GM23338 (cell line): ENCODE results near the gene CACNA2D3. TPM values are rescaled to one million over a fixed set of nuclear protein-coding genes. Genes with fewer than 3 reads are reported as not detected.

ENCODE experiments used
- ATAC-seq: fragments of 200-7000 bp; cut with Tn5 transposase; 3 replicates; pipeline ENCODE4 v1.9.1; 2020
- DNase-seq: peaks from one replicate; pipeline ENCODE4 v3.0.0-alpha.2; 2015; ENCODE audit warnings: low spot score
- H2AFZ ChIP-seq: fragments of 200-600 bp; sonication (generic); 2 replicates; pipeline ENCODE4 v1.8.0; 2016; ENCODE audit warnings: antibody characterized with exemption, mild to moderate bottlenecking, moderate library complexity
- H3F3A ChIP-seq: fragments of 200-600 bp; sonication (generic); replicated peaks from 2 replicates; pipeline ENCODE4 v1.8.0; 2017; ENCODE audit warnings: antibody characterized with exemption, mixed run types, low read depth
- H3K27ac ChIP-seq: fragments of 200-600 bp; sonication (generic); 2 replicates; pipeline ENCODE4 v1.6.1; 2016; ENCODE audit warnings: low read depth
- H3K27me3 ChIP-seq: fragments of 200-600 bp; sonication (generic); 2 replicates; pipeline ENCODE4 v1.8.0; 2016; ENCODE audit warnings: mild to moderate bottlenecking, mixed run types, moderate library complexity; ENCODE audit not compliant: insufficient read depth
- H3K36me3 ChIP-seq: fragments of 200-600 bp; sonication (generic); 2 replicates; pipeline ENCODE4 v1.8.0; 2016; ENCODE audit warnings: mild to moderate bottlenecking; ENCODE audit not compliant: insufficient read depth
- H3K4me1 ChIP-seq: fragments of 200-600 bp; sonication (generic); 2 replicates; pipeline ENCODE4 v1.8.0; 2016; ENCODE audit warnings: mild to moderate bottlenecking, moderate library complexity; ENCODE audit not compliant: insufficient read depth
- H3K4me2 ChIP-seq: fragments of 200-600 bp; sonication (generic); 2 replicates; pipeline ENCODE4 v1.7.1; 2017; ENCODE audit warnings: mixed run types
- H3K4me3 ChIP-seq: fragments of 200-600 bp; sonication (generic); 2 replicates; pipeline ENCODE4 v1.6.1; 2016; ENCODE audit warnings: mixed run types
- H3K79me2 ChIP-seq: fragments of 200-600 bp; sonication (generic); replicated peaks from 2 replicates; pipeline ENCODE4 v1.8.0; 2017; ENCODE audit warnings: mild to moderate bottlenecking; ENCODE audit not compliant: insufficient read depth
- H3K9me2 ChIP-seq: fragments of 200-600 bp; sonication (generic); 2 replicates; pipeline ENCODE4 v1.8.0; 2017; ENCODE audit not compliant: insufficient read depth
- H4K20me1 ChIP-seq: fragments of 200-600 bp; sonication (generic); replicated peaks from 2 replicates; pipeline ENCODE4 v1.8.0; 2017; ENCODE audit warnings: mild to moderate bottlenecking; ENCODE audit not compliant: insufficient read depth
- H3K27ac Mint-ChIP-seq: 2 replicates; pipeline ENCODE4 v1.8.0; 2020; ENCODE audit warnings: inconsistent platforms, mild to moderate bottlenecking, moderate library complexity, mixed read lengths
- H3K27me3 Mint-ChIP-seq: 3 replicates; pipeline ENCODE4 v1.8.0; 2022; ENCODE audit warnings: low read depth, mild to moderate bottlenecking, moderate library complexity, mixed read lengths, inconsistent platforms; ENCODE audit not compliant: insufficient read depth, poor library complexity
- H3K36me3 Mint-ChIP-seq: 3 replicates; pipeline ENCODE4 v1.8.0; 2021; ENCODE audit warnings: low read depth, mild to moderate bottlenecking, inconsistent platforms, moderate library complexity, mixed read lengths
- H3K4me1 Mint-ChIP-seq: 3 replicates; pipeline ENCODE4 v1.8.0; 2020; ENCODE audit warnings: mild to moderate bottlenecking, inconsistent platforms, mixed read lengths
- H3K4me3 Mint-ChIP-seq: 3 replicates; pipeline ENCODE4 v1.8.0; 2021; ENCODE audit warnings: moderate library complexity, mild to moderate bottlenecking, inconsistent platforms, mixed read lengths
- H3K9me3 Mint-ChIP-seq: 3 replicates; pipeline ENCODE4 v1.8.0; 2020; ENCODE audit warnings: moderate library complexity, mild to moderate bottlenecking, inconsistent platforms, mixed read lengths
- CREB1 ChIP-seq: fragments of 250-450 bp; sonication (Bioruptor Pico); IDR thresholded peaks from 2 replicates; pipeline ENCODE4 v1.5.0; 2020; ENCODE audit warnings: low read depth, mild to moderate bottlenecking, moderate library complexity
- EZH2 ChIP-seq: fragments of 200-600 bp; sonication (generic); IDR thresholded peaks from one replicate; pipeline ENCODE4 v1.8.0; 2017; ENCODE audit warnings: antibody characterized with exemption, mild to moderate bottlenecking, low read depth; ENCODE audit not compliant: unreplicated experiment
- JUNB ChIP-seq: IDR thresholded peaks from one replicate; pipeline ENCODE4 v1.6.1; 2016; ENCODE audit warnings: antibody characterized with exemption; ENCODE audit not compliant: unreplicated experiment
- NANOG ChIP-seq: IDR thresholded peaks from 2 replicates; pipeline ENCODE4 v1.6.1; 2016; ENCODE audit warnings: antibody characterized with exemption, borderline replicate concordance
- ZNF331 ChIP-seq: fragments of 250-450 bp; sonication (Bioruptor Pico); IDR thresholded peaks from 2 replicates; pipeline ENCODE4 v1.5.0; 2020; ENCODE audit warnings: low read depth, mild to moderate bottlenecking, moderate library complexity
- polyA plus RNA-seq: library from polyadenylated mRNA; unstranded; fragments of >200 nt; fragmentation: Nextera tagmentation; extraction: Ambion mirVana; gene quantifications from 2 replicates; pipeline ENCODE4 v1.2.1, GENCODE V29; 2016
- total RNA-seq: library from RNA; depleted of rRNA; stranded (reverse); fragments of >200 nt; shearing (Covaris generic); gene quantifications from 2 replicates; pipeline ENCODE4 v1.2.3, GENCODE V29; 2014
- TF ChIP-seq, protein P1 (sequence below): IDR thresholded peaks from one replicate; pipeline ENCODE4 v1.6.1; 2018; ENCODE audit warnings: antibody characterized with exemption; ENCODE audit not compliant: unreplicated experiment
- TF ChIP-seq, protein P2 (sequence below), 2 experiments: fragments of 200-600 bp in 1 of 2; sonication (generic) in 1 of 2; conservative IDR thresholded peaks; 2 replicates each; pipeline versions ENCODE4 v1.5.1 to v1.6.1; 2016 to 2017; ENCODE audit warnings: antibody characterized with exemption in 2 of 2, low read depth in 2 of 2, mild to moderate bottlenecking in 2 of 2, moderate library complexity in 1 of 2
- TF ChIP-seq, protein P3 (sequence below): IDR thresholded peaks from 2 replicates; pipeline ENCODE4 v1.6.1; 2016; ENCODE audit warnings: antibody characterized with exemption

CACNA2D3 gene
- total and polyA plus RNA-seq, 2 experiments from 2014 or later: 2.2 to 2.3 TPM

DNA sequence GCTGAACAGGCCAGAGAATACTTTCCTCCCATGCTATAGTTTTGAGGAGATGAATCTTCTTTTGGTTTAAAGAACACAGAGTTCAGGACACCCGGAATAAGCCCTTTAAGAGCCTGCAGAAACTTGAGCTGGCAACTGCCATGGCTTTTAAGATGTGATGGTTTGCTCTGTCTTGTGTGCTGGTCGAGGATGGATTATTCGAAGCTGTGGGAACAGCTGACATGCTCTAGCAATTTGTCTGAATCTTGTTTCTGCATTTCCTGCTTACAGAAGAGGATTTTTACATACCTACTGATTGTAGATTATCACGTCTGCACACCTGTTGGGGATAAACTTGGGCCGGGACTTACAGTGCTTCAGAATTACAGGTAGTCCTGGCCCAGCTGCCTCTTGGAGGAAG lies 408.6 kb downstream of the CACNA2D3 start (continued):
- TF ChIP-seq, protein P1, sequence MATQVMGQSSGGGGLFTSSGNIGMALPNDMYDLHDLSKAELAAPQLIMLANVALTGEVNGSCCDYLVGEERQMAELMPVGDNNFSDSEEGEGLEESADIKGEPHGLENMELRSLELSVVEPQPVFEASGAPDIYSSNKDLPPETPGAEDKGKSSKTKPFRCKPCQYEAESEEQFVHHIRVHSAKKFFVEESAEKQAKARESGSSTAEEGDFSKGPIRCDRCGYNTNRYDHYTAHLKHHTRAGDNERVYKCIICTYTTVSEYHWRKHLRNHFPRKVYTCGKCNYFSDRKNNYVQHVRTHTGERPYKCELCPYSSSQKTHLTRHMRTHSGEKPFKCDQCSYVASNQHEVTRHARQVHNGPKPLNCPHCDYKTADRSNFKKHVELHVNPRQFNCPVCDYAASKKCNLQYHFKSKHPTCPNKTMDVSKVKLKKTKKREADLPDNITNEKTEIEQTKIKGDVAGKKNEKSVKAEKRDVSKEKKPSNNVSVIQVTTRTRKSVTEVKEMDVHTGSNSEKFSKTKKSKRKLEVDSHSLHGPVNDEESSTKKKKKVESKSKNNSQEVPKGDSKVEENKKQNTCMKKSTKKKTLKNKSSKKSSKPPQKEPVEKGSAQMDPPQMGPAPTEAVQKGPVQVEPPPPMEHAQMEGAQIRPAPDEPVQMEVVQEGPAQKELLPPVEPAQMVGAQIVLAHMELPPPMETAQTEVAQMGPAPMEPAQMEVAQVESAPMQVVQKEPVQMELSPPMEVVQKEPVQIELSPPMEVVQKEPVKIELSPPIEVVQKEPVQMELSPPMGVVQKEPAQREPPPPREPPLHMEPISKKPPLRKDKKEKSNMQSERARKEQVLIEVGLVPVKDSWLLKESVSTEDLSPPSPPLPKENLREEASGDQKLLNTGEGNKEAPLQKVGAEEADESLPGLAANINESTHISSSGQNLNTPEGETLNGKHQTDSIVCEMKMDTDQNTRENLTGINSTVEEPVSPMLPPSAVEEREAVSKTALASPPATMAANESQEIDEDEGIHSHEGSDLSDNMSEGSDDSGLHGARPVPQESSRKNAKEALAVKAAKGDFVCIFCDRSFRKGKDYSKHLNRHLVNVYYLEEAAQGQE: no peak

DNA sequence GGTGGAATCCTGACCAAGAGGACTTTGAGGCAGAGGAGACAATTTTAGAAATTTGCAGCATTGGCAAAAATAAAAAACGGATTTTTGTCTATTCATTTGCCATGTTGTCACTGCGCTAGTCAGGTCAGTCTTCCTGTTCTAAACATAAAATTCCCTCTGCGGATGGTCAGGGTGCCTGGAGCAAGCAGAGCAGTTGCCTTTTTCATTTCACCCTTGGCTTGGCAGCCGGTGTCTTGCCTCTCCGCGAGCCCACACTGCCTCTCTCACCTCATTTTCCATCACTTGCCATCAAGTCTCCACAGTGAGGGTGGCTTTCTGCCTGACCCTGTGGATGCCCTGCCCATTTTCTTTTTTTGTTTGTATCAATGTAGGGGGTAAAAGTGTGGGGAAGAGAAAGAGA lies 409.4 kb downstream of the CACNA2D3 start:
- Mint-ChIP-seq H3K4me3 (no peak overlapping the region), H3K27ac (no peak overlapping the region), H3K9me3 (no peaks in the 10 kb centered on the region), H3K36me3 (peaks cover 3% of the 10 kb centered on the region; the same call in 2 of the 3 replicates), H3K27me3 (peaks cover 6% of the 10 kb centered on the region), H3K4me1 (peaks cover 7% of the 10 kb centered on the region; the same call in 1 of the 3 replicates)
- Histone ChIP-seq H3K4me2 (no peak overlapping the region), H3K36me3 (no peaks in the 10 kb centered on the region), H3K27ac (no peak overlapping the region), H3K4me1 (no peaks in the 10 kb centered on the region), H3K9me2 (no peaks in the 10 kb centered on the region), H2AFZ (no peak overlapping the region), H3K4me3 (no peak overlapping the region), H3K27me3 (no peaks in the 10 kb centered on the region), H3K79me2 (no peaks in the 10 kb centered on the region), H3F3A (no peaks in the 10 kb centered on the region), H4K20me1 (no peaks in the 10 kb centered on the region)
- DNase-seq (no peak), ATAC-seq (no peak)
- no peak for TF ChIP-seq NANOG
- no peak for TF ChIP-seq CREB1
- no peak for TF ChIP-seq ZNF331 (CRISPR knock-in tag)
- TF ChIP-seq, protein P1: no peak
- TF ChIP-seq EZH2: no peak
- TF ChIP-seq, protein P2, sequence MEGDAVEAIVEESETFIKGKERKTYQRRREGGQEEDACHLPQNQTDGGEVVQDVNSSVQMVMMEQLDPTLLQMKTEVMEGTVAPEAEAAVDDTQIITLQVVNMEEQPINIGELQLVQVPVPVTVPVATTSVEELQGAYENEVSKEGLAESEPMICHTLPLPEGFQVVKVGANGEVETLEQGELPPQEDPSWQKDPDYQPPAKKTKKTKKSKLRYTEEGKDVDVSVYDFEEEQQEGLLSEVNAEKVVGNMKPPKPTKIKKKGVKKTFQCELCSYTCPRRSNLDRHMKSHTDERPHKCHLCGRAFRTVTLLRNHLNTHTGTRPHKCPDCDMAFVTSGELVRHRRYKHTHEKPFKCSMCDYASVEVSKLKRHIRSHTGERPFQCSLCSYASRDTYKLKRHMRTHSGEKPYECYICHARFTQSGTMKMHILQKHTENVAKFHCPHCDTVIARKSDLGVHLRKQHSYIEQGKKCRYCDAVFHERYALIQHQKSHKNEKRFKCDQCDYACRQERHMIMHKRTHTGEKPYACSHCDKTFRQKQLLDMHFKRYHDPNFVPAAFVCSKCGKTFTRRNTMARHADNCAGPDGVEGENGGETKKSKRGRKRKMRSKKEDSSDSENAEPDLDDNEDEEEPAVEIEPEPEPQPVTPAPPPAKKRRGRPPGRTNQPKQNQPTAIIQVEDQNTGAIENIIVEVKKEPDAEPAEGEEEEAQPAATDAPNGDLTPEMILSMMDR (conservative IDR thresholded peaks at IDR 0.05; ENCODE audit: low read depth in 2 of 2): no peak
- TF ChIP-seq JUNB: no peak
- TF ChIP-seq, protein P3, sequence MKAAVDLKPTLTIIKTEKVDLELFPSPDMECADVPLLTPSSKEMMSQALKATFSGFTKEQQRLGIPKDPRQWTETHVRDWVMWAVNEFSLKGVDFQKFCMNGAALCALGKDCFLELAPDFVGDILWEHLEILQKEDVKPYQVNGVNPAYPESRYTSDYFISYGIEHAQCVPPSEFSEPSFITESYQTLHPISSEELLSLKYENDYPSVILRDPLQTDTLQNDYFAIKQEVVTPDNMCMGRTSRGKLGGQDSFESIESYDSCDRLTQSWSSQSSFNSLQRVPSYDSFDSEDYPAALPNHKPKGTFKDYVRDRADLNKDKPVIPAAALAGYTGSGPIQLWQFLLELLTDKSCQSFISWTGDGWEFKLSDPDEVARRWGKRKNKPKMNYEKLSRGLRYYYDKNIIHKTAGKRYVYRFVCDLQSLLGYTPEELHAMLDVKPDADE: no peak
